ENCODE results near the gene SMTN. TPM values are rescaled to one million over a fixed set of nuclear protein-coding genes. Genes with fewer than 3 reads are reported as not detected.

Gene SMTN
- total and polyA plus RNA-seq, 4 donors: 97.7 to 1,240 (median 571) TPM

DNA sequence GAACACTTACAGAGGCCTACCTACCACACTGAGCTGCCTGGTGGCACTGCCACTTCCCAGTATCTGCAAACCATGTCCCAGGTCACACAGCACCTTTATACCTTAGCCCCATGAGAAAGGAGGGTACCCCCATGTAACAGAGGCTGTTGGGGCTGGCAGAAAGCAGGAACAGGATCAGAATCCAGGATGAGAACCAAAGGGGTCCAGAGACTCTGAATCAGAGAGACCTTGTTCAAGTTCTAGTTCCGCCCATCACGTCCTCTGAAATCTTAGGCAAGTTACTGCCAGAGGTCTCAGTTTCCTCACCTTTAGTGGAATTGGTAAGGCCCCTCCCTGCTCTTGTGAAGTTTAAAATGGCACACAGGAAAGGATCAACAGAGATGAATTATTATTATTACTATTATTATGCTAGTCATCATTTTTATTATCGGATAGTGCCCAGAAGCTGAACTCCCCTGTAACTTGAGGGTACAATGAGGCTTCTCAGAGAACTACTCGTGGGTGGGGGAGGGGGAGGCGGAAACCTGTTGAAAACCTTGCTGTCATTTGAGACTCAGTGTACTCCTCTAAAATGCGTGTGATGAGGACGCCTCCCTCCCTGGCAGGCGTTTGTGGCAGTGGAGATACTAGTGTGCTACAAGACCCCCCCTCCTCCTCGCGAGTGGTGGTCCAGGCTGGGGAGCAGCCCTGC, 17.0 kb downstream of the SMTN start:
- Histone ChIP-seq H3K9me3 (ENCODE audit: control insufficient read depth, low read length) (no peaks in the 10 kb centered on the region), H3K4me3 (ENCODE audit: low read length in 2 of 2) (no peak overlapping the region), H3K4me1 (ENCODE audit: control insufficient read depth in 1 of 2, insufficient read depth in 2 of 2, low read length in 2 of 2) (no peaks in the 10 kb centered on the region), H3K27ac (ENCODE audit: low read depth in 1 of 2, low read length in 2 of 2) (peak overlapping the region in 1 of 2 donors; percentile 23), H3K36me3 (ENCODE audit: control insufficient read depth in 1 of 2, insufficient read depth in 2 of 2, low read length in 1 of 2) (peaks cover 8 to 31% of the 10 kb centered on the region in 2 donors), H3K27me3 (ENCODE audit: control insufficient read depth in 1 of 2, insufficient read depth in 2 of 2, low read length in 1 of 2) (no peaks in the 10 kb centered on the region)
- intact Hi-C loops (cut with DNase I): no loop called here
- WGBS, 2 donors: 66 to 75% methylated on average over 10 of the region's 10 CpGs
- DNase-seq (no peak), ATAC-seq (ENCODE audit: low FRiP score) (no peak)

- H3K27ac ChIP-seq (ENCODE audit: low read depth in 1 of 2, low read length in 2 of 2): peak overlapping the region in 1 of 2 donors; percentile 23
- peaks cover 8 to 29% of the 10 kb centered on the region in 2 donors for H3K36me3 ChIP-seq (ENCODE audit: control insufficient read depth in 1 of 2, insufficient read depth in 2 of 2, low read length in 1 of 2)
- DNase-seq (no peak), ATAC-seq (ENCODE audit: low FRiP score) (peak; percentile 26)
- H3K4me3 ChIP-seq (ENCODE audit: low read length in 2 of 2): no peak overlapping the region
- WGBS, 2 donors: 47 to 48% methylated on average over 34 to 36 of the region's 36 CpGs
- H3K27me3 ChIP-seq (ENCODE audit: control insufficient read depth in 1 of 2, insufficient read depth in 2 of 2, low read length in 1 of 2): no peaks in the 10 kb centered on the region
- intact Hi-C loops (cut with DNase I): no loop called here
- H3K9me3 ChIP-seq (ENCODE audit: control insufficient read depth, low read length): no peaks in the 10 kb centered on the region
- H3K4me1 ChIP-seq (ENCODE audit: control insufficient read depth in 1 of 2, insufficient read depth in 2 of 2, low read length in 2 of 2): no peaks in the 10 kb centered on the region
These were observed 17.6 kb downstream of the SMTN start for GRCh38 chr22:31098632-31099110.

- ATAC-seq (ENCODE audit: low FRiP score): no peak
- DNase-seq: no peak
- Histone ChIP-seq H3K4me1 (ENCODE audit: control insufficient read depth in 1 of 2, insufficient read depth in 2 of 2, low read length in 2 of 2) (no peaks in the 10 kb centered on the region), H3K27me3 (ENCODE audit: control insufficient read depth in 1 of 2, insufficient read depth in 2 of 2, low read length in 1 of 2) (no peaks in the 10 kb centered on the region), H3K9me3 (ENCODE audit: control insufficient read depth, low read length) (no peaks in the 10 kb centered on the region), H3K27ac (ENCODE audit: low read depth in 1 of 2, low read length in 2 of 2) (peak overlapping the region in 1 of 2 donors; percentile 43), H3K4me3 (ENCODE audit: low read length in 2 of 2) (no peak overlapping the region), H3K36me3 (ENCODE audit: control insufficient read depth in 1 of 2, insufficient read depth in 2 of 2, low read length in 1 of 2) (peaks cover 8 to 25% of the 10 kb centered on the region in 2 donors)
- intact Hi-C loops (cut with DNase I): no loop called here
- WGBS, 2 donors: 70 to 73% methylated on average over 6 of the region's 6 CpGs
These were observed 18.3 kb downstream of the SMTN start for GRCh38 chr22:31099386-31099785.

- intact Hi-C loops (cut with DNase I): no loop called here
- H3K27me3 ChIP-seq (ENCODE audit: control insufficient read depth in 1 of 2, insufficient read depth in 2 of 2, low read length in 1 of 2): no peaks in the 10 kb centered on the region
- 82 to 88% methylated on average over 34 of the region's 34 CpGs for whole genome bisulfite sequencing, 2 donors
- H3K4me3 ChIP-seq (ENCODE audit: low read length in 2 of 2): no peak overlapping the region
- DNase-seq (no peak), ATAC-seq (ENCODE audit: low FRiP score) (no peak)
- no peaks in the 10 kb centered on the region for H3K4me1 ChIP-seq (ENCODE audit: control insufficient read depth in 1 of 2, insufficient read depth in 2 of 2, low read length in 2 of 2)
- no peaks in the 10 kb centered on the region for H3K9me3 ChIP-seq (ENCODE audit: control insufficient read depth, low read length)
- H3K27ac ChIP-seq (ENCODE audit: low read depth in 1 of 2, low read length in 2 of 2): peak overlapping the region in 1 of 2 donors; percentile 43
- H3K36me3 ChIP-seq (ENCODE audit: control insufficient read depth in 1 of 2, insufficient read depth in 2 of 2, low read length in 1 of 2): peaks cover 8 to 23% of the 10 kb centered on the region in 2 donors
These were observed 19.0 kb downstream of the SMTN start for GRCh38 chr22:31099841-31100761.

DNA sequence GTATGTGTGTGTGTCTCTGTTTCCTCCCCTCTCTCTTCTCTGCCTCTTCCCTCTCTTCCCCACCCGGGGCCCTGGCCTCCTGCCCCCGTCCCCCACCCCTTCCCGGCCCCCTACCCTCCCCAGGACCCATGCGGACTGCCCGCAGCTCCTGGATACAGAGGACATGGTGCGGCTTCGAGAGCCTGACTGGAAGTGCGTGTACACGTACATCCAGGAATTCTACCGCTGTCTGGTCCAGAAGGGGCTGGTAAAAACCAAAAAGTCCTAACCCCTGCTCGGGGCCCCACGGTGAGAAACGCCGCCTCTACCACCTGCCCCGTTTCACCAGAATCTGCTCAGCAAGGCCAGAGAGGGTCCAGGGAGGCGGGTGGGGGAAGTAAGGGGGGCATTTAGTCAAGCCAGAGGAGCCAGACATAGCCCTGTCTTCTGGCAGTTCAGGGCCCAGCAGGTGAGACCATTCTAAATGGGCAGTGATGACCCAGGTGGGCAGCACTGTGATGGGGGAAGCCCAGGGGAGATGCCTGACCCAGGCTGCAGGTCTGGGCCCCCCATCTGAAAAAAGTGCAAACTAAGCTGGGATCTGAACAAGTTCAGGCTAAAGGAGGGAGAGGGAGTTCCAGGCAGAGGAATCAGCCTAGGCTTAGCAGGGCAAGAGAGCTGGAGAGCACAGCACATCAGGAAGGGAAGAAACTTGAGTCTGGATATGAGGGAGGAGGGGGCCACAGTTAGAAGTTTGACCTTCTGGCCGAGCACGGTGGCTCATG, 19.8 kb downstream of the SMTN start:
- Histone ChIP-seq H3K4me1 (ENCODE audit: control insufficient read depth in 1 of 2, insufficient read depth in 2 of 2, low read length in 2 of 2) (no peaks in the 10 kb centered on the region), H3K27me3 (ENCODE audit: control insufficient read depth in 1 of 2, insufficient read depth in 2 of 2, low read length in 1 of 2) (no peaks in the 10 kb centered on the region), H3K4me3 (ENCODE audit: low read length in 2 of 2) (no peak overlapping the region), H3K9me3 (ENCODE audit: control insufficient read depth, low read length) (no peaks in the 10 kb centered on the region), H3K27ac (ENCODE audit: low read depth in 1 of 2, low read length in 2 of 2) (peak overlapping the region in 1 of 2 donors; percentile 13), H3K36me3 (ENCODE audit: control insufficient read depth in 1 of 2, insufficient read depth in 2 of 2, low read length in 1 of 2) (peaks cover 8 to 16% of the 10 kb centered on the region in 2 donors)
- intact Hi-C loops (cut with DNase I): no loop called here
- DNase-seq: no peak
- ATAC-seq (ENCODE audit: low FRiP score): no peak
- 92 to 93% methylated on average over 15 to 18 of the region's 18 CpGs for WGBS, 2 donors

DNA sequence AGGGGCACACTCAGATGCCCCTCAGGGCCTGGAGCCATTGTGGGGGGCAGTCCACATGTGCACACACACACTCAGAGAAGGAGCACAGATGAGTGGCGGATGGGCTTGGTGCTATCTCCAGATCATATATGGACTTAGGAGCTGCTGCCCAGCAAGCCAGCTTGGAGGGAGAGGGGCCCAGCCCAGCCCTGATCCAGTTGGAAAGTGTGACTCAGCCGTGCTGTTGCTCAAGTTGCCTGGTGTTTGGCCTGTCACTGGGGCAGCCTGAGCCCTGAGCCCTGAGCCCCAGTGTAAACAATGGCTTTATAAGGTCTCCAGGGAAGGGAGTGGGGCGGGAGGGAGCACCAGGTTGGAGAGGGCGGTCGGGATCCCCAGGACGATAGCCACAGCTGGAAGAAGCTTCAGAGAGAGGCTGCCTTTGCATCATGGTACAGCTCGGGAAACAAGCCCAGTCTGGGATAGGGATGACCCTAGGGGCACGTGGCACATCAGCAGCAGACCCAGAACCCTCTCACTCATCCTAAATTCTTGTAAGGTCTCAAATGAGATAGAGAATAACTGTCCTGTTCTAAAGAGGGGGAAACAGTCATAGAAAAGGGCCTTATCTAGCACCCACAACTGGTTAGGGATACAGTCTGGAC, 21.4 kb downstream of the SMTN start:
- no peak overlapping the region for H3K4me3 ChIP-seq (ENCODE audit: low read length in 2 of 2)
- 6 to 16% methylated on average over 8 of the region's 8 CpGs for whole genome bisulfite sequencing, 2 donors
- ATAC-seq (ENCODE audit: low FRiP score) (peak; percentile 74), DNase-seq (peak; percentile 92 to 94)
- H3K9me3 ChIP-seq (ENCODE audit: control insufficient read depth, low read length): no peaks in the 10 kb centered on the region
- H3K27ac ChIP-seq (ENCODE audit: low read depth in 1 of 2, low read length in 2 of 2): peak overlapping the region; percentile 63 to 81
- H3K36me3 ChIP-seq (ENCODE audit: control insufficient read depth in 1 of 2, insufficient read depth in 2 of 2, low read length in 1 of 2): peaks cover 8 to 11% of the 10 kb centered on the region in 2 donors
- intact Hi-C loops (cut with DNase I): no loop called here
- no peaks in the 10 kb centered on the region for H3K4me1 ChIP-seq (ENCODE audit: control insufficient read depth in 1 of 2, insufficient read depth in 2 of 2, low read length in 2 of 2)
- H3K27me3 ChIP-seq (ENCODE audit: control insufficient read depth in 1 of 2, insufficient read depth in 2 of 2, low read length in 1 of 2): no peaks in the 10 kb centered on the region

DNA sequence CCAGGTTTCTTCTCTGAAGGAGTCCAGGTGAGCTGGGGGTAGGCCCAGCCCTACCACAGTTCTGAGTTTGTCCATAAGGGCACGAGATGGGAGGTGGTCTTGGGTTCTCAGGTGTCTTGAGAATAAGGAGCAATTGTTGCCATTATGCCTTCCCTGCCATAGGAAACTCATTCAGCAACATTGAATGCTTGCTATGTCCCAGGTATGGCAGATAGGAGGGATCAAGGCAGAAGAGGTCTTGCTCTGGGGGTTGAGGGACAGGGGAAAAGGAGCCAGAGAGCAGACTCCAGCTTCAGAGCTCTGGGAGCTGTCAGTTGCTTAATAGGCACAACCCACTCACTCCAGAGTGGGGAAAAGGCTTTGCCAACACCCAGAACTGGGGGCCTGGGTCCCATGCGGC, 22.0 kb downstream of the SMTN start:
- H3K4me3 ChIP-seq (ENCODE audit: low read length in 2 of 2): no peak overlapping the region
- peaks cover 8% of the 10 kb centered on the region in 2 donors for H3K36me3 ChIP-seq (ENCODE audit: control insufficient read depth in 1 of 2, insufficient read depth in 2 of 2, low read length in 1 of 2)
- intact Hi-C loops (cut with DNase I): no loop called here
- H3K27ac ChIP-seq (ENCODE audit: low read depth in 1 of 2, low read length in 2 of 2): peak overlapping the region; percentile 63 to 81
- DNase-seq: no peak
- ATAC-seq (ENCODE audit: low FRiP score): no peak
- 56 to 65% methylated on average over 2 of the region's 2 CpGs for WGBS, 2 donors
- H3K9me3 ChIP-seq (ENCODE audit: control insufficient read depth, low read length): no peaks in the 10 kb centered on the region
- H3K4me1 ChIP-seq (ENCODE audit: control insufficient read depth in 1 of 2, insufficient read depth in 2 of 2, low read length in 2 of 2): no peaks in the 10 kb centered on the region
- H3K27me3 ChIP-seq (ENCODE audit: control insufficient read depth in 1 of 2, insufficient read depth in 2 of 2, low read length in 1 of 2): no peaks in the 10 kb centered on the region
